HCT116 (cell line): ENCODE results near the gene GGPS1. TPM values are rescaled to one million over a fixed set of nuclear protein-coding genes. Genes with fewer than 3 reads are reported as not detected.

ENCODE experiments used
- ATAC-seq: fragments of 200-7000 bp; cut with Tn5 transposase; 2 replicates; pipeline ENCODE4 v1.9.1; 2020; ENCODE audit warnings: mild to moderate bottlenecking, moderate library complexity
- BruUV-seq: library from RNA; stranded (reverse); fragments of 400-500 nt; replicated peaks from 2 replicates; lab custom pipeline; 2021; lab: Mats Ljungman, UMichigan
- CTCF ChIA-PET: fragments of 300-600 bp; sonication (Branson Sonifier 250); formaldehyde crosslinking; loops from one replicate; lab custom pipeline; 2021; ENCODE audit warnings: antibody characterized with exemption; lab: Charles Lee
- POLR2A ChIA-PET: fragments of 300-600, 350-600 bp; sonication (Branson Sonifier 250); formaldehyde crosslinking; loops from one replicate; lab custom pipeline; 2021; ENCODE audit warnings: antibody characterized with exemption; lab: Charles Lee
- RAD21 ChIA-PET, 2 experiments: fragments of 300-600 bp; sonication (Branson Sonifier 250); formaldehyde crosslinking; loops; one replicate each; lab custom pipeline; 2023; ENCODE audit warnings: low total read pairs in 2 of 2; ENCODE audit not compliant: uncharacterized antibody in 2 of 2, unreplicated experiment in 2 of 2, low non-redundant PET in 1 of 2; lab: Charles Lee
- DNase-seq: peaks from one replicate; pipeline ENCODE4 v3.0.0-alpha.2; 2010; ENCODE audit warnings: low read depth, low spot score
- H2AFZ ChIP-seq: fragments of 200-600 bp; shearing (Covaris generic), sonication (generic); 2 replicates; pipeline ENCODE4 v1.6.1; 2017; ENCODE audit warnings: low read depth, mixed run types, mixed read lengths, antibody characterized with exemption, low read length; ENCODE audit not compliant: poor library complexity, severe bottlenecking
- H3K27ac ChIP-seq: 2 replicates; pipeline ENCODE4 v1.5.1; 2012; ENCODE audit warnings: low read depth, low read length
- H3K27me3 ChIP-seq: fragments of 200-600 bp; sonication (generic); 2 replicates; pipeline ENCODE4 v1.6.1; 2016; ENCODE audit warnings: mixed run types, low read length, mixed read lengths; ENCODE audit not compliant: insufficient read depth
- H3K36me3 ChIP-seq, 2 experiments: fragments of 200-500 bp in 1 of 2; fragments of 200-600 bp in 1 of 2; sonication (Bioruptor generic) in 1 of 2; sonication (generic) in 1 of 2; 2 replicates each; pipeline versions ENCODE4 v1.5.1 to v1.6.1; 2014 to 2016; ENCODE audit warnings: low read length in 2 of 2, inconsistent platforms in 1 of 2, mixed read lengths in 1 of 2, mixed run types in 1 of 2; ENCODE audit not compliant: insufficient read depth in 2 of 2, control insufficient read depth in 1 of 2
- H3K4me1 ChIP-seq, 2 experiments: fragments of 200-600 bp in 1 of 2; sonication (generic) in 1 of 2; 2 replicates each; pipeline versions ENCODE4 v1.5.1 to v1.6.1; 2012 to 2017; ENCODE audit warnings: low read length in 2 of 2, inconsistent platforms in 1 of 2, mild to moderate bottlenecking in 1 of 2, mixed read lengths in 1 of 2, mixed run types in 1 of 2, moderate library complexity in 1 of 2; ENCODE audit not compliant: insufficient read depth in 2 of 2, control insufficient read depth in 1 of 2
- H3K4me2 ChIP-seq: fragments of 200-600 bp; sonication (generic); 2 replicates; pipeline ENCODE4 v1.6.1; 2017; ENCODE audit warnings: mixed run types, low read length, mixed read lengths
- H3K4me3 ChIP-seq, 2 experiments: fragments of 200-600 bp in 1 of 2; sonication (generic) in 1 of 2; replicated peaks in 1 of 2; 2 replicates each; pipeline ENCODE4 v1.5.1; 2011 to 2016; ENCODE audit warnings: low read length in 2 of 2, control low read depth in 1 of 2, low read depth in 1 of 2, mild to moderate bottlenecking in 1 of 2, mixed read lengths in 1 of 2, mixed run types in 1 of 2
- H3K79me2 ChIP-seq: fragments of 200-600 bp; sonication (generic); 2 replicates; pipeline ENCODE4 v1.6.1; 2017; ENCODE audit warnings: mild to moderate bottlenecking, mixed run types, low read length, moderate library complexity, mixed read lengths; ENCODE audit not compliant: insufficient read depth
- H3K9ac ChIP-seq: fragments of 200-600 bp; sonication (generic); 2 replicates; pipeline ENCODE4 v1.6.1; 2016; ENCODE audit warnings: low read length, mixed read lengths
- H3K9me2 ChIP-seq: fragments of 200-600 bp; sonication (generic), shearing (Covaris generic); 2 replicates; pipeline ENCODE4 v1.6.1; 2017; ENCODE audit warnings: mixed run types, mild to moderate bottlenecking, moderate library complexity; ENCODE audit not compliant: insufficient read depth
- H3K9me3 ChIP-seq, 2 experiments: fragments of 200-500 bp in 1 of 2; fragments of 200-600 bp in 1 of 2; sonication (Bioruptor generic) in 1 of 2; sonication (generic) in 1 of 2; 2 replicates each; pipeline ENCODE4 v1.6.1; 2014 to 2017; ENCODE audit warnings: low read length in 2 of 2, mixed read lengths in 2 of 2, inconsistent platforms in 1 of 2, low read depth in 1 of 2, mild to moderate bottlenecking in 1 of 2, mixed run types in 1 of 2, moderate library complexity in 1 of 2; ENCODE audit not compliant: control insufficient read depth in 1 of 2, insufficient read depth in 1 of 2
- H4K20me1 ChIP-seq: fragments of 200-600 bp; sonication (generic), shearing (Covaris generic); 2 replicates; pipeline ENCODE4 v1.6.1; 2017; ENCODE audit warnings: mixed run types, mild to moderate bottlenecking, moderate library complexity; ENCODE audit not compliant: insufficient read depth
- CBX3 ChIP-seq: IDR thresholded peaks from 2 replicates; pipeline ENCODE4 v1.6.1; 2012; ENCODE audit warnings: low read depth
- CTCF ChIP-seq, 3 experiments: fragments of 200-600 bp in 1 of 3; sonication (generic) in 1 of 3; IDR thresholded peaks in 2 of 3; conservative IDR thresholded peaks in 1 of 3; 2 replicates each; pipeline ENCODE4 v1.5.1; 2012 to 2017; ENCODE audit warnings: low read depth in 2 of 3, low read length in 2 of 3, antibody characterized with exemption in 1 of 3, borderline replicate concordance in 1 of 3, control low read depth in 1 of 3, mild to moderate bottlenecking in 1 of 3, mixed read lengths in 1 of 3, mixed run types in 1 of 3, moderate library complexity in 1 of 3; ENCODE audit not compliant: insufficient read depth in 1 of 3
- ELF1 ChIP-seq: IDR thresholded peaks from 2 replicates; pipeline ENCODE4 v1.6.1; 2012; ENCODE audit warnings: low read depth, borderline replicate concordance
- EZH2phosphoT487 ChIP-seq: fragments of 200-600 bp; IDR thresholded peaks from 2 replicates; pipeline ENCODE4 v1.6.1; 2018; ENCODE audit warnings: antibody characterized with exemption, borderline replicate concordance
- FOSL1 ChIP-seq: IDR thresholded peaks from 2 replicates; pipeline ENCODE4 v1.6.1; 2012; ENCODE audit warnings: low read depth
- JUND ChIP-seq: IDR thresholded peaks from 2 replicates; pipeline ENCODE4 v1.6.1; 2012
- MAX ChIP-seq: IDR thresholded peaks from 2 replicates; pipeline ENCODE4 v1.6.1; 2012
- REST ChIP-seq: IDR thresholded peaks from 2 replicates; pipeline ENCODE4 v1.6.1; 2012; ENCODE audit warnings: low read depth
- SIN3A ChIP-seq: IDR thresholded peaks from 2 replicates; pipeline ENCODE4 v1.6.1; 2012; ENCODE audit warnings: low read depth
- SP1 ChIP-seq: IDR thresholded peaks from 2 replicates; pipeline ENCODE4 v1.6.1; 2012; ENCODE audit warnings: low read depth
- TCF7L2 ChIP-seq: IDR thresholded peaks from 2 replicates; pipeline ENCODE4 v1.7.0; 2011; ENCODE audit warnings: borderline replicate concordance, inconsistent platforms; ENCODE audit not compliant: insufficient read depth, insufficient read length; ENCODE audit errors: extremely low read depth
- YY1 ChIP-seq: IDR thresholded peaks from 2 replicates; pipeline ENCODE4 v1.6.1; 2011; ENCODE audit warnings: low read length, low read depth, moderate library complexity, mild to moderate bottlenecking; ENCODE audit not compliant: insufficient replicate concordance; ENCODE audit errors: extremely low read depth
- ZNF274 ChIP-seq: fragments of 200-500 bp; sonication (Bioruptor generic); IDR thresholded peaks from 2 replicates; pipeline ENCODE4 v1.6.1; 2014; ENCODE audit warnings: mild to moderate bottlenecking, low read depth, low read length, inconsistent platforms
- intact Hi-C: fragments of 100-400 bp; cut with micrococcal nuclease; formaldehyde crosslinking; loops from 2 replicates; pipeline ENCODE4 v1.10.0; 2022
- total RNA-seq: library from RNA; stranded (reverse); gene quantifications from one replicate; pipeline ENCODE4 v1.2.1, GENCODE V29; 2021; ENCODE audit not compliant: unreplicated experiment

Gene GGPS1
- total RNA-seq, 1 experiment from 2014 or later = 30.6 TPM

GRCh38 chr1:235290740-235291502, 37.4 kb upstream of the GGPS1 start:
- Histone ChIP-seq H3K4me2 (no peak overlapping the region), H3K36me3 (no peaks in the 10 kb centered on the region), H3K79me2 (peaks cover 97% of the 10 kb centered on the region), H3K27me3 (no peaks in the 10 kb centered on the region)
- BruUV-seq = no TSS peak
- TF ChIP-seq JUND (no peak), EZH2phosphoT487 (no peak), SIN3A (no peak), ELF1 (no peak)
- TF ChIP-seq, all 23 proteins: peak for 0
- no peak for DNase-seq
- ChIA-PET CTCF (no interaction called here), POLR2A (no interaction called here), RAD21 (no interaction called here)
- Histone ChIP-seq H3K4me1 (peaks cover 4 to 12% of the 10 kb centered on the region in 2 experiments), H3K9me2 (no peaks in the 10 kb centered on the region), H3K9me3 (no peaks in the 10 kb centered on the region), H3K4me3 (no peak overlapping the region), H3K27ac (no peak overlapping the region), H3K9ac (no peak overlapping the region), H2AFZ (no peak overlapping the region), H4K20me1 (peaks cover 9% of the 10 kb centered on the region)
- no peak for ATAC-seq
- intact Hi-C loops = no loop called here

GRCh38 chr1:235291599-235292091, 36.7 kb upstream of the GGPS1 start:
- Histone ChIP-seq H3K36me3 (no peaks in the 10 kb centered on the region), H3K9me3 (no peaks in the 10 kb centered on the region), H3K27me3 (no peaks in the 10 kb centered on the region), H3K79me2 (peaks cover 96% of the 10 kb centered on the region), H3K27ac (no peak overlapping the region), H3K4me3 (no peak overlapping the region), H4K20me1 (peaks cover 9% of the 10 kb centered on the region), H2AFZ (no peak overlapping the region), H3K9ac (no peak overlapping the region), H3K9me2 (no peaks in the 10 kb centered on the region), H3K4me1 (peaks cover 9 to 19% of the 10 kb centered on the region in 2 experiments), H3K4me2 (no peak overlapping the region)
- ChIA-PET POLR2A (no interaction called here), CTCF (interaction anchor here (0.7 kb wide), 1 partner anchor 99 kb away, joined by 4 read pairs; no protein-coding TSS in a partner anchor), RAD21 (no interaction called here)
- no TSS peak for BruUV-seq
- no peak for DNase-seq
- intact Hi-C loops = no loop called here
- ATAC-seq = no peak
- no peak for TF ChIP-seq SIN3A
- no peak for TF ChIP-seq YY1
- TF ChIP-seq CBX3 = no peak
- TF ChIP-seq JUND = no peak
- TF ChIP-seq SP1 = no peak
- TF ChIP-seq TCF7L2 = no peak
- TF ChIP-seq ZNF274 = no peak
- TF ChIP-seq FOSL1 = no peak
- TF ChIP-seq ELF1 = no peak
- TF ChIP-seq MAX = no peak
- no peak for TF ChIP-seq REST
- TF ChIP-seq CTCF (IDR thresholded peaks at IDR 0.05 in 2 of 3, conservative IDR thresholded peaks at IDR 0.05 in 1 of 3; ENCODE audit: borderline replicate concordance in 1 of 3, insufficient read depth in 1 of 3, low read depth in 2 of 3, low read length in 2 of 3) = no peak
